Measurements from ENCODE around the gene JAZF1.

The JAZF1 gene

DNA sequence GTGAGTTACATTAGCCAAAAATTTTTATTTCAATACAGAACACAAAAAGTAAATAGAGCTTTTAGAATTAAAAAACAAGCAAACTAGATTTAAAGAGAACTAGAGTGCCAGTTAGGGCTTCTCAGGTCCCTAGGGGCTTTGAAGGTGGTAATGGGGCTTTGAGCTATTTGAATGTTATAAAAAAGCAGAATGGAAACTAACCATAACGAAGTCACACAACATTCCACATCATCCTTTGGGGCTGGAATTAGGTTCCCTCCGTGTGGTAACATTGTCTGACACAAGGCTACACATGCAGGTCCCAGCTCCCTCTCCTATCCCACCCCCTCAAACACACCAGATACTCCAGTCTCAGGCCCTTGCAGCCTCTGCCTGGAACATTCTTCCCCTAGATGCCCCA is 15.3 kb downstream of the JAZF1 start:
- DNase-seq: no peak

DNA sequence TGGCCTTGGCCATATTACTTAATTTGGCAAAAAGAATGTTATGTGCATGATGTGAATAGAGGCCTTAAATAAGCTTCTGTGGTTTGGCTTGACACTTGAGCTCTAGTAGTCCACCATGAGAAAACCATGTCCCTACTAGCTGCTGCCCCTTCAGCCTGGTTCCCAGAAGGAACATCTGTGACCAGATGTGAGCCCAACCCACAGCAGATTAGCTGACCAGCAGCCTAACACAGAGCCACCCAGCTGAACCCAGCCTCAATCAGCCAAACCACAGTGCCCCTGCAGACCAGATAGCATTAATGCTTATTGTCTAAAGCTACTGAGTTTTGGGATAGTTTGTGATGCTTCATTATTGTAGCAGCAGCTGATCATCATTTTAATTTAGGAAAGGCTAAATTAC is 16.6 kb downstream of the JAZF1 start:
- no peak for DNase-seq

DNA sequence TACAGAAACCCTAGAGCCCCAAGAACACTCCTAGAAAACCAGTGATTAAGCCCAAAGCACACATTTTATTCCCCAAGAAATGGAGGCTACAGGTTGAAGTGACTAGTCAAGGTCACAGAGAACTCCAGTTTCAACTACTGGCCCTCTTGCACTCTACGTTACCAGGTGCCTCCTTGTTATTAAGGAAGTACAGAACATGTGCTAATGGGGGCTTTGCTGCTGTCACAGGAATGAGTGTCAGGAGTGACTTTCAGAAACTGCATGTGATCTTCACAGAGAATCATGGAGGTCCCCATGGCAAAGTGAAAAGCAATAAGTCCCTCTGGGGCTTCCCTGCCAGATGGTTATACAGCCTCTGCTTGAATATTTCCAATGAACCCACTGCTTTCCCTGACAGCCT is 19.3 kb downstream of the JAZF1 start:
- DNase-seq: no peak

DNA sequence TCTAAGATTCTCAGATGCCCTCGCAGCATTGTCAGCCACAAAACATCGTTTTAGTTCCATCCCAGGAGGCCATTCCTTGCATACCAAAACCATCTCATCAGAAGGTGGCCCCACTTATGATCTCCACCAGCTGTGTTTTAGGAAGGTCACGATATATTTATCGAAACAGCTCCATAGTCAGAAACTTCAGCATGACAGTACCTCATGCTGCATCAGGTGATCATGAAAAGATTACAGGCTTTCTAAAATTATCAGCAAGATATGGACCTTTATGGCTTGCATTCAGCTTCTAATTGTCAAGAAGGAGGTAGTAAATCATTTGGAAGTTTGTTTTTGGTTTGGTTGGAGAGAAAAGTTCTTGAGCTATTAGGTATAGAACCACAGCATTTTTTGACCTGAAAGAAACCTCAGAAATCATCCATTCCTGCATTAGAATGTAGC is 20.0 kb downstream of the JAZF1 start:
- no peak for DNase-seq

DNA sequence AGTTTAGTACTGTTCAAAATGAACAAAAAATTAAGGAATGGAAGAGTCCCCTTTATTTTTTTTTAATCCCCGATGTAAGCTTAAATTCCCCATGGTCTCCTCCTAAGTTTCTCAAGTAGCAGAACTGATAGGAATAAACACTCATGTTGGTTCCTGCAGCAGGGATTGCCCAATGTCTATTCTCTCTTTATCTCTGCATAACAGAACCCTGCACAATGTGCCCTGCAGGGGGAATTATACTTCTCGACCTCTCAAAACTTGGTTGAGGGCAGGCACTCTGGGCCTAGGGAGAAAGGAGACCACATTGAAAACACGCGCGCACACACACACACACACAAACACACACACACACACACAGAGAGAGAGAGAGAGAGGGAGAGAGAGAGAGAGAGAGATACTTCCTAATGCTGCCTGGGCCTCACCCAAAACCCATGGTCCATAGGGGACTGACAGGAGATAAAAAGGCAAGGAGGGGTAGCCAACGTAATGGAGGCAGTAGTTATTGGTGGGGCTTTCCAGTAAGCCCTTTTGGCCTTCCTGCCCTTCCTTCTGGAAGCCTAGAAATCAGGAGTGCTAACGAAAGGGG is 22.7 kb downstream of the JAZF1 start:
- DNase-seq: no peak

DNA sequence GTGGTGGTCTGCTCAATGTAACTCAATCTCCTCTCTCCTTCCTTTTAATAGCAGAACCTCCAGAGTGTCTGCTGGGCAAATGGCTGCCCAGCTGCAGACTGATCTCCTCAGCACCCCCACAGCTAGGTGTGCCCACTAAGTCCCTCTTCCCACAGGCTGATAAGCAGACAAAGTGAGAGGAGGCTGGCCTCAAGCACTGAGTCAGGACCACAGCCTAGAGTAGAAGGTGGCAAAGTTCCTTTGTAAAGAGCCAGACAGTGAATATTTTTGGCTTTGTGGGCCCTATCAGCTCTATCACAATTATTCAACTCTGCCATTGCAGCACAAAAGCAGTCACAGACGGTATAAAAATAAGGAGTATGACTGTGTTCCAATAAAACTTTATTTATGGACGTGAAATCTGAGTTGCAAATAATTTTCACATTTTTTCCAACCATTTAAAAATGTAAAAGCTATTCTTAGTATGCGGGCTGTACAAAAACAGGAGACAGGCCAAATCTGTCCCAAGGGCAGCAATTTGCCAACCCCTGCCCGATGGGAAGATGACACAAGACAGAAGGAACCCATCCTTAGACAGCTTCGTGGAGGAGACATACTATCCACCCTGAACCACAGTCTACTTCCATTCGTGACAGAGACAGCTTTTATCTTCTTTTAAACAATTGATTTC is 23.4 kb downstream of the JAZF1 start:
- DNase-seq: no peak

DNA sequence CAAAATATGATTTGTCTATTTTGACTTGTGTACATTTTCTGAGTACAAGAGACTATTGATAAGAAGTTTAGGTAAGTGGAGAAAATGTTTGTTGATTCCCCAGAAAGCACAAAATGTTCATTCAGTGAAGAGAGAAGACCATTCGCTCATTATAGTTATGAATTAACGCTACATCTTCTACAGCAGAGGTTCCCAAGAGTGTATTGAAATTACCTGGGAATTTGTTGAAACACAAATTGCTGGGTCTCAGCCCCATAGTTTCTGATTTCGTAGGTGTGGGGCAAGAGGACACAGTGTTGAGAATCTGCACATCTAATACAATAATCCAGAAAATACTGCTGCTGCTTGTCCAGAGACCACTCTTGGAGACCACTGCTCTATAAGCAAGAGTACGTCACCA is 24.2 kb downstream of the JAZF1 start:
- no peak for DNase-seq

DNA sequence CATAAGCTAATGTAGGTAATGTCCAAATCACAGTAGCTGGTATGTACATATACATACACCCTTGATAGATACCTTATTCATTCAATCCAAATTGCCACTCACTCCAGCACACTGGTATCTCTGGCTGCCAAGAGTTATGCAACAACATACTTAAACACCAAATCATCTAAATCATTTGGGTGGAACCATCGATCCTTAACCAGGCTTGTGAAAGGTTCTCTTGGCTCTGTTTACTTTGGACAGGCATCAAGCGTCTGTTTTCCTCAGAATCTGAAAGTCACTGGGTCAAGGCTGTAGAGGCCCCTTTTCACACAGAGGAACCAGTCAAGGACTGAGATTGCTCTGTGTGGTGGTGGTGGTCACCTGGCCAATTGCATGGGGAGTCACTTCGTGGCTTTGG is 24.6 kb downstream of the JAZF1 start:
- DNase-seq: no peak

DNA sequence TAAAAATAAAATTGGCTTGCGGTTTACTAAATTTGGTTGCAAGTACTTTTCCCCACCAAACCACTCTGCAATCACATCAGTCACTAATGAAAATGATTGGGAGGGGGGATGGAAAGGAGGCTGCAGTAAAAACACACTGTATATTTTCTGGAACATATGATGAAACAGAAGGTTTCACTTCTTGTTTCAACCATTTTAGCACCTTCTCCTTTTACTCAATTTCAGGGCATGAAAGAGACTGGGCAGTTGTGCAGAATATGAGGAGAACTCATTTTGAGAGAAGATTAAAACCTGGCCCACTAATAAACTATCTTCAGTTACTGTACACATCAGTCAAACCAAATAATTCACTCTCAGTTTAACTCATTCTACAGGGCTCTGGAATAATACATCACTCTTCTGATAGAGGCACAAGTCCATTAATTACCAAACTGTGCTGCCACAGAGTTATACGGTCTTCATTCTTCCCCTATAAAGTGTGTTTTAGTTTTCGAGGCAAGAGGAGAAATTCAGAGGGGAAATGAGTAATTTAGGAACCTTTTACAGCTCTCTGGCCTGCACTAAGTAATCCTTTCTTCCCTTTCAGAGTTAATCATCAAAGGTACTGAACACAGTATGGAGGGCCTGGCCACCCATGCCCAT is 25.5 kb downstream of the JAZF1 start:
- DNase-seq: no peak

DNA sequence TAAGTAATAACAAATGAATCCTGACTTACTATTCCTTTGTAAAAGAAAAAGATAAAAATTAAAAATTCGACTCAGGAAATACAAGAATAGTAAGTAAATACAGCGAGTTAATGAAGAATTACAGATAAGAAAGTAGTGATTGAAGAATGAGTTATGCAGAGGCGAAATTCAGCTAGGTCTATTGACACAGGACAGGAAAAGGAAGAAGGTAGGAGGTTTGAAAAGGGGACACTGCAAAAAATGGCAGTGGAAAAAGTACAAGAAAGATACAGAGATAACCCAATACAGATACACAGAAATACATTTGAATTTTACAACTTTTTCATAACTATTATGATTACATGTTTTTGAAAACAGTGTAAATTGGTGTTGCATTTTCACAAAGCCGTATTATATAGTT is 28.0 kb downstream of the JAZF1 start:
- no peak for DNase-seq

DNA sequence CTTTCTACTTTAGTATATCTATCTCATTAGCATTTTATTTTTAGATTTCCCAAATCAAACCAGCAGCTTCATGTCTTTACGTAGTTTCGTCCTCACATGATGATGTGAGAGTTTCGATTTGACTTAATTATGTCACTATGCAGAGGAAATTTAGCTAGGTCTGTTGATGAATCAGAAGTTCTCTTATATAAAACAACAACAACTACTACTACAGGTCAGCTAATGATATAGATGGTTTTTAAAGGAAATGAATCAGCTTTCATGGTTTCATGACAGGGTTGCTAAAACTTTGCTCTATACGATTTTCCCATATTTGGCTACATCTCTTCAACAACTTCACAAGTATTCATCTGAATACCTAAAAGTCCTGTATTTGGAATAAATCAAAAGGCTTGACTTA is 28.6 kb downstream of the JAZF1 start:
- no peak for DNase-seq

DNA sequence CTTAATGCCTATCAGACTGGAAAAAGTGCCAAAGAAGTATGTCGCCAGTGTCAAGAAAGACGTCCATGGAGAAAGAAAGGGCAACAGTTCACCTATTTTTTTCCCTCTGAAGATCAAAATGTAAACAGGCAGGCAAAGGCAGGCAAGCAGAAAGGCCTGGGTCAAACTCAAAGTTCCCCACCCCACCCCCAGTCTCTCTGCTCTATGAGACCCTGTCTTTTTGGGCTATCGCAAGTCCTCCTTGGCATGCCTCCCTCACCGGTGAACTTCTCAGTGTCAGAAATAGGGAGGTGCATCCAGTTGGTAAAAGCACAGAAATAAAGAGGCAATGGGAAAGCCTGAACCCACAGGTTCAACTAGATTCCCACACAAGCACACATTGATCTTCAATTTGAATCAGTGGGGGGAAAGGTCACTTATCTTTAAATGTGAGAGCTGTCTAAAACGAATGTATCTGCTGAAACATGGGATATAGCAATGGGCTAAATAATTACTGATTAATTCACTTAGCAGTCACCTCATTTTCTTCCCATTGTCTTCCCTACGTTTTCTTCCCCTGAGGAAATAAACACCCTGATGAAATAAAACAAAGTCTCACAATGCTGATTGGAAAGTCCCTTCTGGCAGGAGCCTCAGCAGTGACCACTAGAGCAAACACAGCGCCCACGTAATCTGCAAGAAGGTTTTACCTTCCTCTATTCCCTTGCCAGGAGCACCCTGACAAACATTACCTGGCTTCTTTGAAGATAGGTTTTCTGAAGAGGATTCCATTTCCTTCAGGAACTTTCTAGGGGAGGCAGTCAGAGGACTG is 31.1 kb downstream of the JAZF1 start:
- no peak for DNase-seq

DNA sequence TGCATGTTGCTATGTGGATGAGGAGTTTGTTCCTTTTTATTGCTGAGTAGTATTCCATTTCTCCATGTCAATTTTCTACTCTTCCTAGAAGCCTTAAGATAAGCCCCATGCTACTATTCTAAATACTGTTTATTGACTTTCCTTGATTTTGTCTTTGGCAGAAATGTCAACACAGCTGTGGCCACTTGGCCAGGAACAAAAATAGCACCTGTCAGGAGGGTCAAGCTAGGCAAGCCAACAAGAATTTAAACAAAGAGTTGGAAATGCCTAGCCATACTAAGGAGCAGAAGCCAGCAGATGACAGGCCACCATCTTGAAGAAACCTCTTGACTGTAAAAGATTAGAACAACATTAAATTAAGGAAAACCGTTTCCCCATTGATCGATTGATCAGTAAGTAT is 34.7 kb downstream of the JAZF1 start:
- no peak for DNase-seq

DNA sequence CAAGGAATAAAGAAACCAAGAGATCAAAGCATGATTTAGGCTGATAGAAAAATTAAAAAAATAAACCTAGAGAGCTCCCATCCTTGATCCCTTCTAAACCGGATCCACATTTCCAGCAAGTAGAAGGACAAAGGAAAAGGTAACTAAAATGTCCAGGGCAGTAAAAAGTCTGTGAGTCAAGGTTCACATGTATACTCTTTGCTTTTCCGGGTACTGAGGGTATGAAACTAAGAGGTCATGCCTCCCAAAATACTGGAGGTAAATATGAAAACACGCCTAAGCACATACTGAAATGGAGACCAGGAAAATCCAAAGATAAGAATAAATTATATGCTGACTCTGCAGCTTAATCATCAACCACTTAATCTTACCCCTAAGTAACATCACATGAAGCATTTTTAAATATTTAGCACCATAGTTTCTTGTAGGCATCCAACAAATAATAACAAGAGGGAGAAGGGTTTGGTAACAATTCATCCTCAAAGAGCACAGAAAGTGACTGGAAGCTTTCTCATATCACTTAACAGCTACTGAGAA is 35.4 kb downstream of the JAZF1 start:
- DNase-seq: no peak

DNA sequence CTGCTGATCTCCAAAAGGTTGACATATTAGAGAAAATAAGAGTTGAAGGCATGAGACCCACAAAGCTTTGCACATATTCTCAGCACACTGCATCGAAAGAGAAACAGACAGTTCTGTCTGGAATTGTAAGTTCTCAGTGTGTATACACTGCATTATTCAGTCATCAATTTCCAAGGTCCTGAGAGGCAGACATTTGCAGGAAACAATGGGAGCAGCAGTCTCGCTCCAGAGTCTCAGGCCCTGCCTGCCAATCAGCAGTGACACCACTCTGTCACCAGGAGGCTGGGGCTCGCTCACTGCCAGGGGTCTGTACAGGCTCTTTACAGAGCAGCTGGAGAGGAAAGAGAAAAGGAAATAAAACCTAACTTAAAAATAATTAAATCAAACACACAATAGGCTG is 36.3 kb downstream of the JAZF1 start:
- DNase-seq: no peak

DNA sequence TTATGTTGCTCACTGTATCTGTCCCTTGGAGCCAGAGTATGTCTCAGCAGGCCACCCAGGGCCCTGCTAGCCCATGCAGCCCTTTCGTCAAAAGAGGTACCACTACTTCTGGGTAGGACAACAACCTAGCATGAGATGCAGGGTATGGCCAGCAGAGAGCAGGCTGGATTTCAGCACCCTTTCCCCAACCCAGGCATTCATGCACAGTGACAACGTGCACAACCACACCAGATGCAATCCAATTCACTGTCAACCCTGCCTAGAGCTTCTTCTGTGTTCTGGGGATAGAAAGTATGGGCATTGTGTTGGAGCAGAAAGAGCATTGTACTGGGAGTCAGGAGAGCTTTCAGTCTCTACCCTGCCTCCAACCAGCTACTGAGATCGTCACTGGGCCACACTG is 37.9 kb downstream of the JAZF1 start:
- DNase-seq: no peak

DNA sequence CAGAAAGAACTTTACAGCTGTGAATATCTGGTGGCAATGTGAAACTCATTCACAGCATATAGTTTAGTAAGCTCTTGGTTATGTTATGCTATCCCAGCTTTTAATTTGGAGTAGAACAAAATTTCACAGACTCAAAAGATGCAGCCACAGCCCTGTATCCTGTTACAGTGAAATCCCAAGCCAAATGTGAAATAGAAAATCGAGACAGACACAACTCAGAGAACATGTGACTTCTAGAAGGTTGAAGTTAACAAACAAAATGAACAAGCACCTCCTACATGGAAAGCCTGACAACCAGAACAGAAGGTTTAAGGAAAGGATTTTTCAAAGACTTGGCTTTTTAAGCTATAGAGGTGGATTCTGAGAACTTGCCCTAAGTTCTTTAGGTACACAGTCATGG is 39.6 kb downstream of the JAZF1 start:
- no peak for DNase-seq

DNA sequence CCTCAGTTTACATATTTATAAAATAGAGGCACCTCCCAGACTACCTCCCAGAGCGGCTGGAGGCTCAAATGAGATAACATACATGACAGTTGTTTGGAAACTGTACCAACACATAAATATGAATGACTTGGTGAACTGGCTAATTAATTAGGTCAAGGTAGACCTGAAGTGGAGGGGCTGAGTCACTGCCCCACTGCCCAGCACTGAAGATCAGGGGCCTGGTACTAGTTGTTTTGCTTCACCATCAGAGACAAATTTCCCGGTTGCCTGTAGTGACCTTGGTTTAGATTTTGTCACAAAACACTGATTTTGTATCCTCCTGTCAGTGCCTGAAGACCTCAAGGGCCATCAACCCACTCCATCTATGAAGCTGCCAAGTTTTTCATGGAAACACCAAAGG is 41.8 kb downstream of the JAZF1 start:
- DNase-seq: no peak

DNA sequence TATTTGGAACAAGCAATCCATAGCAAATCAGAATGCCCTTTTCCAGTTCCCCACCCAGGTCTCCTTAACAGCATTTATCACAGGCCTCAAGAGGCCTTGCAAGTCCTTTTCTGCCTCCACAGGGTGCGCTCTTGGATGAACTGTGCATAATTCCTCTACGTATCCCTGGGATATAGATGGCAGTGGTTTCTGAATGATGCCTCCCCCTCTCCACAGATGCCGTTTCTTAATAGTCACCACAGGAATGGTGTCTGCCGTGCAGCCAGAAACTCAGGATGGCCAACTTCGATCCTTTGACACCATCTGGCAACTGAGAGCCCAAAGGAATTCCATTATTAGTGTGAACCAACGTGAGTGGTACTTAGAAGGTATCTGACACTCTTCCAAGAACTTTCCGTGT is 43.1 kb downstream of the JAZF1 start:
- DNase-seq: no peak

DNA sequence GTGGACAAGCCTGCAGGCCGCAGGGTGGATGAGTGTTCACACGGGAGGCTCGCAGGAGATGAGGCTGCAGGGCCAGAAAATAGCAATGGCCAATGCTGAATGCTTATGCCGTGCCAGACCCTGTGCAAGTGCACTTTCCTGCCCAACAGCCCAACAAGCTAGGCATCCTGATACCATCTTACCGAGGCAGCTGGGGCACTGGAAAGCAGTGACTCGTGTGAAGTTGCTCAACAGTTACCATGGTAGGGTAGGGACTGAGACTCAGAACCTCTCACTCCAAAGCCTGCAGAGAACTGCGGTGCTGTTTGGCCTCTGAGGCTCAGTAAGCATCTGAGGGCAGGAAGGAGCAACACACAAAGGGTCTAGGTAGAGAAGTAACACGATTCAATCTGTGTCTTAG is 43.7 kb downstream of the JAZF1 start:
- DNase-seq: no peak

DNA sequence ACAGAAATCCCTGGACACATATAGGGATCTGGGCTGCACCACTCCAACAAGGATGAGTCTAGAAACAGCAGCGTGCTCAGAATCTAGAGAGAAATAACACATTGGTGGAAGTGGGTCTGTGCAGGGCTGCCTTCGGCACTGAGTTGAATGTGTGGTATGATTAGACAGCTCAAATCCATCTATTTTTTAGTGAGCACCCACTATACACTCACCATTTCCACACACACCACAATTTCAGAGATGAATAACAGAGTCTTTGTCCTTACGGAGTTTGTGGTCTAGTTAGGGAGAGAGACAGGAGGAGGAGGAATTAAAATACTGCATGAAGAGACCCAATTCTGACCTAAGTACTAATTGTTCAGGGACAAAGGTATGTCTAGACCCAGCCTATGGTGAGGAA is 44.2 kb downstream of the JAZF1 start:
- DNase-seq: no peak

DNA sequence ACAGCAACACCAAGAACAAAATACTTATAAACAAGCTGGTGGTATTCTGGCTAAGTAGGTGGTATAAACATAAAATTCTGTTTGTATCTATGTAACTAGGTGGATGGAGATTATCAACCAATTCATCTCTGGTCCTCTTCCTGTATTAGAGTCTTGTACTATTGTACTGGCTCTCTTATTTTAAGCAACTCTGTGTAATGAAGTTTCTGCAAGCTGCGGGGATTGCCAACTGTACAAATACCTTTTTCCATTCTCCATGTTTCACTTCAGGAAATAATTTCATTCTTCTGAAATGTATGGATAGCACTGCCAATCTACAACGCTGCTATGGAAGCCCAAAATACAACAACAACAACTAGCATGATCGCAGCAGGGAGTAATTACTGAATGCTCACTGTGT is 44.8 kb downstream of the JAZF1 start:
- no peak for DNase-seq

DNA sequence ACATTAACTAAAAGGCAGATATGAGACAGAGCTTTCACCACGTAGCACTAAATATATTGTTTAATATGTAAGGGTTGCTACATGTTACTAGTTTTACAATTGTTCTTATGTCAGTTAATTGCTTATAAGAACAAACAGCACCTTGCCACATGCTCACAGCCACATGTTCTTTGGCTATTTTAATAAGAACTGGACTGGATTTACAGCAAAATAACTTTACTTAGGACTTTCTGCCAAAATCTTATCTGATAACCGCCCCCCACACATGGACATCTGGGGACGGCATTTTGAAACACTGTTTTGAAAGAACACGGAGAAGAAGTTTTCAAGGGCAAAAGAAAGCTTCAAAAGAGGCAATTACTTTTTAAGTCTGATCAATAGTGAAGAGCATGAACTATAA is 45.3 kb downstream of the JAZF1 start:
- no peak for DNase-seq

DNA sequence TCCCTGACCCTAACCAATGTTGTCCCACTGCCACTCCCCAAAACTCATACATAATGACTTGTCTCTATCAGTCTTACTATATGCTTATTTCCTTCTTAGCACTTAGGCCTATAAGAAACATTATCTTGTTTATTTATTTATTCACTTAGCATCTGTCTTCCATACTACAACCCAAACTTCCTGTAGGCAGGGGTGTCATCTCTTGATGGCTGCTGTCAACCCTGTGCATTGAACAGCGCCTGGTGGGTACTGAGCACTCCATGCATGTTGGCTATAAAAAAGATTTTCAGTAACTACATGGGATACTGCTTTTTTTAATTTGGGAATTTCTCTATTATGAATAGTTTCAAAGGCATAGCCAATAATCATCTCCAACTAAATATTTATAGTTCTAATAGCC is 46.7 kb downstream of the JAZF1 start:
- no peak for DNase-seq
